ENCODE measurements around the gene G6PD. TPM values are rescaled to one million over a fixed set of nuclear protein-coding genes. Genes with fewer than 3 reads are reported as not detected.

The G6PD gene
- total RNA-seq, 1 donor from 2014 or later, result 75.0 TPM

GRCh38 chrX:154495472-154495922 is 51.1 kb downstream of the G6PD start:
- Mint-ChIP-seq H3K27me3 (no peaks in the 10 kb centered on the region), H3K27ac (no peak overlapping the region), H3K9me3 (no peaks in the 10 kb centered on the region), H3K4me1 (peaks cover 2% of the 10 kb centered on the region), H3K36me3 (ENCODE audit: low read depth) (no peaks in the 10 kb centered on the region), H3K4me3 (no peak overlapping the region)
- no peak for DNase-seq
- intact Hi-C loops (cut with micrococcal nuclease), result no loop called here

GRCh38 chrX:154494715-154495114 is 51.9 kb downstream of the G6PD start:
- intact Hi-C loops (cut with micrococcal nuclease), result loop anchor here (5.0 kb wide), 1 partner anchor 57 kb away; the partner anchor contains the start of gene GDI1
- no peaks in the 10 kb centered on the region for H3K36me3 Mint-ChIP-seq (ENCODE audit: low read depth)
- H3K4me3 Mint-ChIP-seq, result no peak overlapping the region
- no peaks in the 10 kb centered on the region for H3K27me3 Mint-ChIP-seq
- no peak for DNase-seq
- no peaks in the 10 kb centered on the region for H3K9me3 Mint-ChIP-seq
- H3K4me1 Mint-ChIP-seq, result peaks cover 3% of the 10 kb centered on the region
- H3K27ac Mint-ChIP-seq, result no peak overlapping the region

- H3K27ac Mint-ChIP-seq, result peak within 1 kb of the TSS; percentile 92
- H3K36me3 Mint-ChIP-seq (ENCODE audit: low read depth), result no peaks in the 10 kb centered on the region
- H3K4me3 Mint-ChIP-seq, result peak within 1 kb of the TSS; percentile 91
- H3K27me3 Mint-ChIP-seq, result no peaks in the 10 kb centered on the region
- no peaks in the 10 kb centered on the region for H3K9me3 Mint-ChIP-seq
- intact Hi-C loops (cut with micrococcal nuclease), result loop anchor here (1.0 to 5.0 kb wide), 4 partner anchors 11 to 53 kb away; partner anchors contain the start of genes FAM3A, GDI1 and LAGE3
- DNase-seq, result peak; percentile 96
- peaks cover 12% of the 10 kb centered on the region for H3K4me1 Mint-ChIP-seq
Observed at GRCh38 chrX:154490414-154491083, 56.1 kb downstream of the G6PD start, which contains the start of gene SLC10A3. Gene SLC10A3, minus strand, starts transcription at chrX:154490629. Its CDS starts 1,689 bp downstream, at chrX:154488940.

DNA sequence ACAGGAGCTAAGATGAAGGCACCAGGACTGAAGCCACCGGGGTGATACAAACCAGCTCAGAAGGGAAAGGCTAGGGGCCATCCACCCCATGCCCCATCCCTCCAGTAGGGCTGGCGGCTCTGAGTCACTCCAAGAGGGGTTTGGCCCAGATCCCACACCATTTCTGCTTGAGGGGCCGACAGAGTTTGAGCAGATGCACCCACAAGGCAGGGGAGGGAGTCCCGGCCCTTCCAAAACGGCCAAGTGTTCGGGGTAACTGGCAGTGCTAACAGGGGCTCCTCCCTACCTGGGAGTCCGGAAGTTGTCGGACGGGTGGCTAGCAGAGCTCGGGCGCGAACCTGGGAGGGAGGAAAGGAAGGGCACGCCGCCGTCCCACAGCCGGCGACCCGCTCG is 56.6 kb downstream of the G6PD start:
- intact Hi-C loops (cut with micrococcal nuclease), result loop anchor here (1.0 to 5.0 kb wide), 4 partner anchors 11 to 53 kb away; partner anchors contain the start of genes FAM3A, GDI1 and LAGE3
- peak; percentile 77 for DNase-seq
- peaks cover 3% of the 10 kb centered on the region for H3K36me3 Mint-ChIP-seq (ENCODE audit: low read depth)
- H3K9me3 Mint-ChIP-seq, result no peaks in the 10 kb centered on the region
- no peaks in the 10 kb centered on the region for H3K27me3 Mint-ChIP-seq
- peaks cover 15% of the 10 kb centered on the region for H3K4me1 Mint-ChIP-seq
- H3K4me3 Mint-ChIP-seq, result peak overlapping the region; percentile 91
- peak overlapping the region; percentile 86 for H3K27ac Mint-ChIP-seq

DNA sequence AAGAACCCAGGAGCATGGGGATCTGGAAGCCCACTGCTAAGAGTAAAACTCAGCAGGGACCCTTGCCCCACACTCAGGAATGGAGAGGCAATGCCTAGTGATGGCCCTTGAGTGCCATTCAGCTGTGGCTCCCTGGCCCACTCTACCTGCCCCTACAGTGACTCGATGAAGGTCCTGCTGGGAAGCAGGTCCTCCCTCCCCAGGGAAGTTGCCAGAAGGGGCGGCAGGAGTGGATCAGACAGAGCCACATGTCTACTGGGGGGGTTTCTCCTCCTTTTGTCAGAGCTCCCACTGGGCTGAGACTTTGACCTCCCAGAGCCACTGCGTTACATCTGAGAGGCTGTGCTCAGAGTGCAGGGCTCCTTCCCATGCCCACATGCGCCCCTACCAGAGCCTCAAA is 57.5 kb downstream of the G6PD start:
- H3K27ac Mint-ChIP-seq, result no peak overlapping the region

GRCh38 chrX:154488336-154489075 is 58.1 kb downstream of the G6PD start:
- Mint-ChIP-seq H3K36me3 (ENCODE audit: low read depth) (peaks cover 4% of the 10 kb centered on the region), H3K27me3 (no peaks in the 10 kb centered on the region), H3K4me3 (peak overlapping the region; percentile 19), H3K27ac (no peak overlapping the region), H3K9me3 (no peaks in the 10 kb centered on the region), H3K4me1 (peaks cover 16% of the 10 kb centered on the region)
- DNase-seq, result no peak
- intact Hi-C loops (cut with micrococcal nuclease), result no loop called here

More for the DNA sequence above, 57.5 kb downstream of the G6PD start:
- Mint-ChIP-seq H3K9me3 (no peaks in the 10 kb centered on the region), H3K4me1 (peaks cover 15% of the 10 kb centered on the region), H3K27me3 (no peaks in the 10 kb centered on the region), H3K4me3 (peak overlapping the region; percentile 91), H3K36me3 (ENCODE audit: low read depth) (peaks cover 3% of the 10 kb centered on the region)
- no peak for DNase-seq
- intact Hi-C loops (cut with micrococcal nuclease), result no loop called here

- peaks cover 7% of the 10 kb centered on the region for H3K36me3 Mint-ChIP-seq (ENCODE audit: low read depth)
- no peak for DNase-seq
- H3K27me3 Mint-ChIP-seq, result no peaks in the 10 kb centered on the region
- H3K4me1 Mint-ChIP-seq, result peaks cover 19% of the 10 kb centered on the region
- H3K27ac Mint-ChIP-seq, result no peak overlapping the region
- peak overlapping the region; percentile 75 for H3K4me3 Mint-ChIP-seq
- H3K9me3 Mint-ChIP-seq, result no peaks in the 10 kb centered on the region
- intact Hi-C loops (cut with micrococcal nuclease), result no loop called here
Observed at GRCh38 chrX:154487518-154488290, 58.9 kb downstream of the G6PD start.

GRCh38 chrX:154486396-154487207 is 60.0 kb downstream of the G6PD start, which contains the start of gene UBL4A:
Gene UBL4A, minus strand, starts transcription at chrX:154486615. Its CDS starts 31 bp downstream, at chrX:154486584.
- peaks cover 19% of the 10 kb centered on the region for H3K4me1 Mint-ChIP-seq
- H3K9me3 Mint-ChIP-seq, result no peaks in the 10 kb centered on the region
- peaks cover 7% of the 10 kb centered on the region for H3K36me3 Mint-ChIP-seq (ENCODE audit: low read depth)
- peak within 1 kb of the TSS; percentile 53 for H3K27ac Mint-ChIP-seq
- H3K27me3 Mint-ChIP-seq, result no peaks in the 10 kb centered on the region
- peak within 1 kb of the TSS; percentile 75 for H3K4me3 Mint-ChIP-seq
- DNase-seq, result peak; percentile 87
- intact Hi-C loops (cut with micrococcal nuclease), result no loop called here

DNA sequence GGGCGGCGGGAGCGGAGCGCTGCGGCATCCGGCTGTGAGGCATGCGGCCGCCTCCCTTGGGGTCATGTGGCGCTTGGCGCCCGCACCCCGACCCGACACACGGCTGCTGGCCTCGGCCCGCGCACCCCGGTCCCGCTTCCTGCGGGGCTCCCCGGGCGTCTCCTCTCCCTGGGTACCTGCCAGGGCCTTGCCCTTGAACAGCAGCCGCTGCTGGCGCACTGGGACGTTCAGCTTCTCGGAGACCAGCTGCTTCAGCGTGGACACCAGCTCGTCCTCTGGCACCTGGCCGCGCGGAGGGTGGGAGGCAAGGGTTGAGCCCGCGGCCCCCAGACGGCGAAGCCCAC is 60.6 kb downstream of the G6PD start:
- Mint-ChIP-seq H3K27me3 (no peaks in the 10 kb centered on the region), H3K27ac (no peak overlapping the region), H3K9me3 (no peaks in the 10 kb centered on the region), H3K4me1 (peaks cover 17% of the 10 kb centered on the region), H3K4me3 (peak overlapping the region; percentile 45), H3K36me3 (ENCODE audit: low read depth) (peaks cover 7% of the 10 kb centered on the region)
- DNase-seq, result peak; percentile 81
- intact Hi-C loops (cut with micrococcal nuclease), result no loop called here

- Mint-ChIP-seq H3K36me3 (ENCODE audit: low read depth) (peaks cover 7% of the 10 kb centered on the region), H3K9me3 (no peaks in the 10 kb centered on the region), H3K4me1 (peaks cover 17% of the 10 kb centered on the region), H3K27ac (no peak overlapping the region), H3K27me3 (no peaks in the 10 kb centered on the region), H3K4me3 (peak overlapping the region; percentile 74)
- intact Hi-C loops (cut with micrococcal nuclease), result no loop called here
- DNase-seq, result no peak
Observed at GRCh38 chrX:154485150-154486051, 61.2 kb downstream of the G6PD start.

- Mint-ChIP-seq H3K27me3 (no peaks in the 10 kb centered on the region), H3K4me1 (peaks cover 15% of the 10 kb centered on the region), H3K36me3 (ENCODE audit: low read depth) (peaks cover 7% of the 10 kb centered on the region), H3K9me3 (no peaks in the 10 kb centered on the region), H3K27ac (no peak overlapping the region), H3K4me3 (peak overlapping the region; percentile 37)
- intact Hi-C loops (cut with micrococcal nuclease), result no loop called here
- DNase-seq, result no peak
Observed at GRCh38 chrX:154484255-154485149, 62.1 kb downstream of the G6PD start.
